DND-41 (cell line): ENCODE results near the gene NR4A1.
A peak's percentile ranks its signal among the peaks of the same experiment; 100 is the strongest.

Experiments used
- ATAC-seq: fragments of 200-7000 bp; cut with Tn5 transposase; 3 replicates; pipeline ENCODE4 v1.9.1; 2021; ENCODE audit warnings: low read depth; ENCODE audit not compliant: insufficient read depth
- DNase-seq: peaks from one replicate; pipeline ENCODE4 v3.0.0-alpha.2; 2020
- H2AFZ ChIP-seq: 2 replicates; pipeline ENCODE4 v1.6.0; 2012; ENCODE audit warnings: low read depth, low read length
- H3K27ac ChIP-seq: 2 replicates; pipeline ENCODE4 v1.5.1; 2012; ENCODE audit warnings: low read length, inconsistent platforms
- H3K27me3 ChIP-seq: fragments of 200-600 bp; sonication (generic); 2 replicates; pipeline ENCODE4 v1.6.0; 2012; ENCODE audit warnings: low read length, mild to moderate bottlenecking, inconsistent platforms; ENCODE audit not compliant: insufficient read depth, poor library complexity
- H3K36me3 ChIP-seq: 2 replicates; pipeline ENCODE4 v1.5.1; 2012; ENCODE audit warnings: low read length, inconsistent platforms; ENCODE audit not compliant: insufficient read depth
- H3K4me1 ChIP-seq: 2 replicates; pipeline ENCODE4 v1.5.1; 2012; ENCODE audit warnings: mild to moderate bottlenecking, low read length; ENCODE audit not compliant: insufficient read depth
- H3K4me2 ChIP-seq: 2 replicates; pipeline ENCODE4 v1.6.0; 2012; ENCODE audit warnings: mild to moderate bottlenecking, moderate library complexity, low read length, inconsistent platforms; ENCODE audit not compliant: insufficient read depth
- H3K4me3 ChIP-seq, 2 experiments: fragments of 200-600 bp in 1 of 2; shearing (Covaris generic) in 1 of 2; 2 replicates each; pipeline ENCODE4 v1.5.1; 2012 to 2016; ENCODE audit warnings: inconsistent platforms in 2 of 2, low read length in 2 of 2, mild to moderate bottlenecking in 2 of 2, low read depth in 1 of 2, moderate library complexity in 1 of 2
- H3K79me2 ChIP-seq: 2 replicates; pipeline ENCODE4 v1.6.0; 2012; ENCODE audit warnings: low read length, inconsistent platforms; ENCODE audit not compliant: insufficient read depth
- H3K9ac ChIP-seq: 2 replicates; pipeline ENCODE4 v1.6.0; 2012; ENCODE audit warnings: low read depth, mild to moderate bottlenecking, inconsistent platforms, low read length, moderate library complexity
- H3K9me3 ChIP-seq: 2 replicates; pipeline ENCODE4 v1.5.1; 2012; ENCODE audit warnings: low read length, moderate library complexity, mild to moderate bottlenecking, inconsistent platforms; ENCODE audit not compliant: insufficient read depth, severe bottlenecking
- H4K20me1 ChIP-seq: 2 replicates; pipeline ENCODE4 v1.6.0; 2012; ENCODE audit warnings: low read length; ENCODE audit not compliant: insufficient read depth
- CTCF ChIP-seq: IDR thresholded peaks from 2 replicates; pipeline ENCODE4 v1.5.1; 2012; ENCODE audit warnings: borderline replicate concordance, low read length, moderate library complexity, mild to moderate bottlenecking; ENCODE audit not compliant: poor library complexity, severe bottlenecking; ENCODE audit errors: extremely low read depth
- EZH2 ChIP-seq: IDR thresholded peaks from 3 replicates; pipeline ENCODE4 v1.6.1; 2012; ENCODE audit warnings: borderline replicate concordance, low read depth, mild to moderate bottlenecking, moderate library complexity, low read length, inconsistent platforms; ENCODE audit not compliant: severe bottlenecking

The NR4A1 gene

GRCh38 chr12:52076811-52077210, 25.6 kb downstream of the NR4A1 start:
- H3K36me3 ChIP-seq, result peaks cover 61% of the 10 kb centered on the region

GRCh38 chr12:52078276-52078675, 27.0 kb downstream of the NR4A1 start:
- ATAC-seq, result no peak
- H3K79me2 ChIP-seq, result peaks cover 17% of the 10 kb centered on the region; the same call in 1 of the 2 replicates

More at GRCh38 chr12:52076811-52077210, 25.6 kb downstream of the NR4A1 start:
- ATAC-seq (no peak), DNase-seq (no peak)
- H3K9ac ChIP-seq, result no peak overlapping the region
- no peak overlapping the region for H2AFZ ChIP-seq
- no peak overlapping the region for H3K4me3 ChIP-seq
- no peak overlapping the region for H3K27ac ChIP-seq
- H3K9me3 ChIP-seq, result no peaks in the 10 kb centered on the region
- no peaks in the 10 kb centered on the region for H3K27me3 ChIP-seq
- peaks cover 43% of the 10 kb centered on the region; the same call in 1 of the 2 replicates for H4K20me1 ChIP-seq
- peaks cover 41% of the 10 kb centered on the region for H3K4me1 ChIP-seq
- TF ChIP-seq CTCF, result no peak
- TF ChIP-seq EZH2, result no peak
- H3K79me2 ChIP-seq, result peaks cover 31% of the 10 kb centered on the region
- H3K4me2 ChIP-seq, result no peak overlapping the region

GRCh38 chr12:52079576-52080402, 28.5 kb downstream of the NR4A1 start, which contains the start of gene SMIM41:
SMIM41 (plus strand) TSS chr12:52079704; CDS start chr12:52079780, 76 bp downstream.
- peaks cover 34% of the 10 kb centered on the region for H3K36me3 ChIP-seq
- no peak within 1 kb of the TSS for H3K9ac ChIP-seq
- 0 out of 2 replicates have a peak, but pooled peaks cover 6% of the 10 kb centered on the region for H3K79me2 ChIP-seq
- no peak within 1 kb of the TSS for H3K4me3 ChIP-seq
- H3K9me3 ChIP-seq, result no peaks in the 10 kb centered on the region
- peaks cover 37% of the 10 kb centered on the region for H4K20me1 ChIP-seq
- peaks cover 29% of the 10 kb centered on the region for H3K4me1 ChIP-seq
- no peak within 1 kb of the TSS for H2AFZ ChIP-seq
- H3K27me3 ChIP-seq, result no peaks in the 10 kb centered on the region
- ATAC-seq (no peak), DNase-seq (no peak)
- H3K27ac ChIP-seq, result 0 out of 2 replicates have a peak within 1 kb of the TSS, but pooled peaks have one; percentile 64
- TF ChIP-seq CTCF (no peak), EZH2 (no peak)
- H3K4me2 ChIP-seq, result no peak within 1 kb of the TSS

More at GRCh38 chr12:52078276-52078675, 27.0 kb downstream of the NR4A1 start:
- no peak for DNase-seq
- Histone ChIP-seq H3K9ac (no peak overlapping the region), H3K4me2 (no peak overlapping the region), H3K9me3 (no peaks in the 10 kb centered on the region), H4K20me1 (peaks cover 42% of the 10 kb centered on the region), H3K4me1 (peaks cover 39% of the 10 kb centered on the region), H3K36me3 (peaks cover 50% of the 10 kb centered on the region), H3K4me3 (no peak overlapping the region), H2AFZ (no peak overlapping the region), H3K27me3 (no peaks in the 10 kb centered on the region), H3K27ac (no peak overlapping the region)
- no peak for TF ChIP-seq CTCF
- TF ChIP-seq EZH2, result no peak
